Nephron (organoid): ENCODE measurements around the gene ONECUT2.
"Not testable (repeated sequence)": the region's sequence is repeated elsewhere in the genome, so short reads cannot be mapped to it uniquely, and the experiment has no call there.

Source experiments
- H3K27ac Mint-ChIP-seq, 3 experiments: 2 replicates each; pipeline ENCODE4 v1.8.0; 2020; ENCODE audit warnings: mixed read lengths in 3 of 3, mild to moderate bottlenecking in 2 of 3, moderate library complexity in 1 of 3
- H3K27me3 Mint-ChIP-seq: 2 replicates; pipeline ENCODE4 v1.8.0; 2021; ENCODE audit warnings: low read depth, mild to moderate bottlenecking, moderate library complexity, mixed read lengths
- H3K36me3 Mint-ChIP-seq: 2 replicates; pipeline ENCODE4 v1.8.0; 2020; ENCODE audit warnings: low read depth, mixed read lengths
- H3K4me1 Mint-ChIP-seq: 2 replicates; pipeline ENCODE4 v1.8.0; 2020; ENCODE audit warnings: mixed read lengths
- H3K4me3 Mint-ChIP-seq, 3 experiments: 2 replicates each; pipeline ENCODE4 v1.8.0; 2020; ENCODE audit warnings: mild to moderate bottlenecking in 3 of 3, mixed read lengths in 3 of 3, moderate library complexity in 2 of 3
- H3K9me3 Mint-ChIP-seq: 2 replicates; pipeline ENCODE4 v1.8.0; 2020; ENCODE audit warnings: mixed read lengths
- TF ChIP-seq, protein P1 (sequence below), 3 experiments: fragments of 200-600 bp; sonication (generic); IDR thresholded peaks; one replicate each; pipeline ENCODE4 v1.5.0; 2021; ENCODE audit warnings: antibody characterized with exemption in 3 of 3; ENCODE audit not compliant: unreplicated experiment in 3 of 3

Gene ONECUT2

DNA sequence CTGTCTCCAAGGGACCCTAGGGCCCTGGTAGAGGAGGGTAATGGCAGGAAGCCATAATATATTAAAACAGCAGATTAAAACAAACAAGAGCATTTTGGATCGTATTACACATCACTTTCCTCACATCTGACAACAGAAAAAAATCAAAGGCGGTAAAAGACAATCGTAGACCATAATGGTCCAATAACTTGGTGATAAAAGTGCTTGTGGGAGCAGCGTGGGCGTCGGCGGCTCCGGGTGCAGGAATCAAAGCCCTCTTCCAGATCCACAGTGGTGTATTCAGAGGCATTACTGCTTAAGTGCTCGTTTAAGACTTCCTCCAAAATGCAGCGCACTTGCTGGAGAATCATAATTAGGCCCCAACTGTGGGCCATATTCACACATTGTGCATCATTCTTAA, 83.4 kb downstream of the ONECUT2 start:
- no peak overlapping the region for H3K27ac Mint-ChIP-seq
- TF ChIP-seq, protein P1, sequence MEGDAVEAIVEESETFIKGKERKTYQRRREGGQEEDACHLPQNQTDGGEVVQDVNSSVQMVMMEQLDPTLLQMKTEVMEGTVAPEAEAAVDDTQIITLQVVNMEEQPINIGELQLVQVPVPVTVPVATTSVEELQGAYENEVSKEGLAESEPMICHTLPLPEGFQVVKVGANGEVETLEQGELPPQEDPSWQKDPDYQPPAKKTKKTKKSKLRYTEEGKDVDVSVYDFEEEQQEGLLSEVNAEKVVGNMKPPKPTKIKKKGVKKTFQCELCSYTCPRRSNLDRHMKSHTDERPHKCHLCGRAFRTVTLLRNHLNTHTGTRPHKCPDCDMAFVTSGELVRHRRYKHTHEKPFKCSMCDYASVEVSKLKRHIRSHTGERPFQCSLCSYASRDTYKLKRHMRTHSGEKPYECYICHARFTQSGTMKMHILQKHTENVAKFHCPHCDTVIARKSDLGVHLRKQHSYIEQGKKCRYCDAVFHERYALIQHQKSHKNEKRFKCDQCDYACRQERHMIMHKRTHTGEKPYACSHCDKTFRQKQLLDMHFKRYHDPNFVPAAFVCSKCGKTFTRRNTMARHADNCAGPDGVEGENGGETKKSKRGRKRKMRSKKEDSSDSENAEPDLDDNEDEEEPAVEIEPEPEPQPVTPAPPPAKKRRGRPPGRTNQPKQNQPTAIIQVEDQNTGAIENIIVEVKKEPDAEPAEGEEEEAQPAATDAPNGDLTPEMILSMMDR (IDR thresholded peaks at IDR 0.05; ENCODE audit: unreplicated experiment in 3 of 3) = no peak
- no peak overlapping the region for H3K4me3 Mint-ChIP-seq
- peaks cover 5% of the 10 kb centered on the region for H3K27me3 Mint-ChIP-seq
- no peaks in the 10 kb centered on the region for H3K36me3 Mint-ChIP-seq
- no peaks in the 10 kb centered on the region for H3K9me3 Mint-ChIP-seq
- H3K4me1 Mint-ChIP-seq = no peaks in the 10 kb centered on the region

DNA sequence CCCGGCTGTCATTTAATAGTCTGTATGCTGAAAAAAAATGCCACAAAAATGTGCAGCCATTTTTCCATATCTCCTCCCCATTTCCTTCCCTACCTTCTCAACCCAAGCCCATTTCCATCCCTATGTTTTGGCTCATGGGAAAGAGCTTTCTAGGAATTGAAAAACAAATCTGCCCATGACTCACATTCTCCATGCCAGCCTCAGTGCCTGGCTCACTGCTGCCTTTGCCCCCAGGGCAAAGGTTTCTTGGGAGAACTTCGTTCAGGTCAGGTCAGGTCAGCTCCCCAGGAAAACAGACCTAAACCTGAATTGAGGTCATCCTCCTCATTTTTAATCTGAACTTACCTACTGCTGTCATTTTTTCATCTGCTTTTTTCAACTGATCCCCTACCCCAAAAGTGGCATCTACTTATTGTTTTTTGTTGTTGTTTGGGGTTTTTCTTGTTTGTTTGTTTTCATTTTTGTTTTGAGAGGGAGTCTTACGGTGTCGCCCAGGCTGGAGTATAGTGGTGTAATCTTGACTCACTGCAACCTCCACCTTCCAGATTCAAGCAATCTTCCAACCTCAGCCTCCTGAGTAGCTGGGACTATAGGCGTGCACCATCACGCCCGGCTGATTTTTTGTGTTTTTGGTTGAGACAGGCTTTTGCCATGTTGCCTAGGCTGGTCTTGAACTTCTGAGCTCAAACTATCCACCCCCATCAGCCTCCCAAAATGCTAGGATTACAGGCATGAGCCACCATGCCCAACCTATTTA, 84.7 kb downstream of the ONECUT2 start:
- no peak overlapping the region for H3K27ac Mint-ChIP-seq
- H3K9me3 Mint-ChIP-seq = peaks cover 4% of the 10 kb centered on the region
- H3K27me3 Mint-ChIP-seq = peaks cover 4% of the 10 kb centered on the region
- H3K4me3 Mint-ChIP-seq = no peak overlapping the region
- TF ChIP-seq, protein P1 (IDR thresholded peaks at IDR 0.05; ENCODE audit: unreplicated experiment in 3 of 3) = no peak
- no peaks in the 10 kb centered on the region for H3K36me3 Mint-ChIP-seq
- H3K4me1 Mint-ChIP-seq = no peaks in the 10 kb centered on the region

DNA sequence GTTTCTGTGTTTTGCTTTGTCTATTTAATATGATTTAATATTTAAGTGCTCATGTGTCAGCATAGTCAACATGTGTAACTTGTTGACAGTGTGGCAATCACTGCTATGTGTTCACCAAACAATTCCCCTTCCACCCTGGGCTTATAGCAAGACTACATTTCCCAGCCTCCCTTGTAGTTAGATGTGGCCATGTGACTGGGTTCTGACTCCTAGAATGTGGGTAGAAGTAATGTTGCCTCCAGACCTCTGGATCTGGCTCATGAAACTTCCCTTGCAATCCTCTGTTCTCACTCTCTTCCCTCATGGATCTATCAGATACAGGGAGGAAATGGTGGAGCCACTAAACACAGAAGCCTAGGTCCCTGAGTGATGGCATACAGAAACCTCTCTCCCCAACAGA, 87.2 kb downstream of the ONECUT2 start:
- H3K9me3 Mint-ChIP-seq, H3K36me3 Mint-ChIP-seq: not testable (repeated sequence)

DNA sequence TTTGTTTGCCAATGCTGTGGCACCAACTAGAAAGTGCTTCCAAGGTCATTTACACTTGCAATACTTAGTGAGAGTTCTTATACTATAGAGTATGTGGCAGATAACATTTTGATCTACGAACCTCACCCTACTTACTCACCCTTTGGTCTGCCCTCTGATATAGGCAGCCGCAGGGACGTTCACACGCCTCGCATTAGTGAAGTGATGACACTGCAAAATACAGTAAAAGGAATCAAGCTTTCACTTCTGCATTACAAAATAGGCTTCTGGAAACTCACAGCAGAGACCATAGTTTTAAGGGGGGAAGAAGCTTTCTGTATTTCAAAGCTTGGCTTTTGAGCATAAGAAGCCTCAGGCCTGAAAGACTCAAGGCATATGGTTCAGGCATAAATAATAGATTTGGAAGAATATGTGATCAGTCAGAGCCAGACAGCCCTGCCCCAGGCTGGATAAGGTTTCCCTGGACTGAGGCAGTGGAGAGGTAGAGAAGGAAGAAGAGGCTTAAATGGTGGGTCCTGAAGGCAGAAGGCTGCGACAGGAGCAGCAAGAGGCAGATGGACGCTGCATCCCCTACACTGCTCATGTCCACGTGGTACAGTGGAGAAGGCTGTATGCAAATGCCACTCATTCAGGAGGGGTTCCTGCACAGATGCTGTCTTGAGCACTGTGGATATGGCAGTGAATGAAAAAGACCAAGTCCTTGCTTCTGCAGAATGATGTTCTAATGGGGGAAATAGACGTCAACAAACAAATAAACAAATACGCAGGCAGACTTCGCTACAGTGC, 88.2 kb downstream of the ONECUT2 start:
- Mint-ChIP-seq H3K9me3 (peaks cover 9% of the 10 kb centered on the region), H3K27ac (no peak overlapping the region), H3K27me3 (peaks cover 19% of the 10 kb centered on the region), H3K4me3 (no peak overlapping the region), H3K36me3 (no peaks in the 10 kb centered on the region), H3K4me1 (no peaks in the 10 kb centered on the region)
- TF ChIP-seq, protein P1 (IDR thresholded peaks at IDR 0.05; ENCODE audit: unreplicated experiment in 3 of 3) = no peak

More for the DNA sequence above, 87.2 kb downstream of the ONECUT2 start:
- H3K27ac Mint-ChIP-seq, H3K4me3 Mint-ChIP-seq, H3K4me1 Mint-ChIP-seq: not testable (repeated sequence)
- peaks cover 14% of the 10 kb centered on the region for H3K27me3 Mint-ChIP-seq

DNA sequence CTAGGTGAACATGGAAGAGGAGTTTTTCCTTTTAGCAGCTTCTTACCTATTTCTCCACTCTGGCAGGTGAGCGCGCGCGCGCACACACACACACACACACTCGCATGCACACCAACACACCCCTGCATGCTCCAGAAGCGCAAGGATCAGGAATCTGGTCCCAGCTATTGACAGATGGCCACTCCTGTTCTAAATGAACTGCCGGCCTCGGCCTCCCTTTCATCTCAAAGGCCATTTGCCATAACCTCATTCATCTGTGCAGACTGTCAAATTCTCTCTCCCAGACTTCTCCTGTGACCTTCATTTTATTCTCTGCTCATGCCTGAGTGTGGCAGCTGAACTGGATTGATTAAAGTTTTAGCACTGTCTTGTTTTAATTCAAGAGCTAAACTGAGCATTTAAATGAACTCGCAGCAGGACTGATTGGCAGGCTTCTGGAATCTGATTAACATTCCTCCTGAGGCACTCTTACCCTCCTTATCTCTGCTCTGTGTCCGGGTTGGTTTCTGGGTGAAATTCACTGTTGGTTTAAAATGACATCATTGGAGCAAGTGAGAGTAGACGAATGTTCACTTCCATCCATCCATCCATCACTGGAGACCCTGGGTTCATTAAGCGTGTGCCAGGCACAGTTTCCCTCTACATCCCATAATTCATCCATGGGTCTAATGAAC, 92.5 kb downstream of the ONECUT2 start:
- Mint-ChIP-seq H3K27me3 (peaks cover 38% of the 10 kb centered on the region), H3K4me1 (peaks cover 3% of the 10 kb centered on the region), H3K9me3 (peaks cover 9% of the 10 kb centered on the region), H3K4me3 (no peak overlapping the region), H3K27ac (no peak overlapping the region), H3K36me3 (no peaks in the 10 kb centered on the region)
- TF ChIP-seq, protein P1 (IDR thresholded peaks at IDR 0.05; ENCODE audit: unreplicated experiment in 3 of 3) = no peak

DNA sequence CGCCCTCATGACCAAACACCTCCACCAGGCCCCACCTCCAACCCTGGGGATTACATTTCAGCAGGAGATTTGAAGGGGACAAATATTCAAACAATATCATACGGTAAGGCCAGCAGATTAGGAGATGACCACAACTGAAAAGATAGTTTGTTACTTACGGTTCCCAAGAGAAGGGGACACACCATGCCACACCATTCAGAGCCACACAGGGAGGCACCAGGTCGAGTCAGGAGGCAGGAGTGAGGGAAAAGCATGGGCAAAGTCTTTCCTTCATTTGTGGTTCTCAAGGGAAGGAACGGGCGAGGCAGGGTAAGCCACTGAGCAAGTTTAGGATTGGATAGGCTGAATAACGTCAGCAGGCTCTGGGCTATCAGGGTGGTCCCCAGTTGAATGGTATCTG, 94.0 kb downstream of the ONECUT2 start:
- Mint-ChIP-seq H3K27me3 (peaks cover 44% of the 10 kb centered on the region), H3K27ac (no peak overlapping the region), H3K4me3 (no peak overlapping the region), H3K9me3 (peaks cover 9% of the 10 kb centered on the region), H3K4me1 (peaks cover 17% of the 10 kb centered on the region), H3K36me3 (no peaks in the 10 kb centered on the region)
- TF ChIP-seq, protein P1 (IDR thresholded peaks at IDR 0.05; ENCODE audit: unreplicated experiment in 3 of 3) = no peak
